ENCODE measurements around the gene MYO1E. TPM values are rescaled to one million over a fixed set of nuclear protein-coding genes. Genes with fewer than 3 reads are reported as not detected.

MYO1E gene
- total RNA-seq, 2 donors from 2014 or later: 66.3 to 92.0 TPM

- intact Hi-C loops (cut with DNase I): no loop called here
Observed at GRCh38 chr15:59276225-59277178, 96.2 kb downstream of the MYO1E start.

GRCh38 chr15:59274126-59274970, 98.3 kb downstream of the MYO1E start:
- Histone ChIP-seq H3K9me3 (no peaks in the 10 kb centered on the region), H3K4me3 (no peak overlapping the region), H3K27ac (no peak overlapping the region), H3K36me3 (no peaks in the 10 kb centered on the region), H3K4me1 (replicated peaks) (no peaks in the 10 kb centered on the region), H3K27me3 (replicated peaks; ENCODE audit: insufficient read depth) (no peaks in the 10 kb centered on the region)
- no peak for DNase-seq (ENCODE audit: low spot score)
- WGBS: 96% methylated on average over 6 of the region's 6 CpGs
- intact Hi-C loops (cut with DNase I): no loop called here
- no peak for TF ChIP-seq POLR2A (IDR thresholded peaks at IDR 0.05)
- TF ChIP-seq CTCF (IDR thresholded peaks at IDR 0.05): no peak
- TF ChIP-seq POLR2AphosphoS5 (IDR thresholded peaks at IDR 0.05): no peak

More at GRCh38 chr15:59276225-59277178, 96.2 kb downstream of the MYO1E start:
- Histone ChIP-seq H3K27ac (no peak overlapping the region), H3K36me3 (no peaks in the 10 kb centered on the region), H3K9me3 (no peaks in the 10 kb centered on the region), H3K4me3 (no peak overlapping the region), H3K4me1 (replicated peaks) (no peaks in the 10 kb centered on the region), H3K27me3 (replicated peaks; ENCODE audit: insufficient read depth) (no peaks in the 10 kb centered on the region)
- no peak for DNase-seq (ENCODE audit: low spot score)
- WGBS: 92% methylated on average over 15 of the region's 15 CpGs
- no peak for TF ChIP-seq POLR2AphosphoS5 (IDR thresholded peaks at IDR 0.05)
- TF ChIP-seq POLR2A (IDR thresholded peaks at IDR 0.05): no peak
- TF ChIP-seq CTCF (IDR thresholded peaks at IDR 0.05): no peak

- H3K4me3 ChIP-seq: no peak overlapping the region
- H3K27ac ChIP-seq: no peak overlapping the region
- 97% methylated on average over 4 of the region's 4 CpGs for WGBS
- intact Hi-C loops (cut with DNase I): no loop called here
- TF ChIP-seq POLR2A (IDR thresholded peaks at IDR 0.05): no peak
- no peak for TF ChIP-seq CTCF (IDR thresholded peaks at IDR 0.05)
- TF ChIP-seq POLR2AphosphoS5 (IDR thresholded peaks at IDR 0.05): no peak
- no peaks in the 10 kb centered on the region for H3K9me3 ChIP-seq
- no peaks in the 10 kb centered on the region for H3K4me1 ChIP-seq (replicated peaks)
- H3K27me3 ChIP-seq (replicated peaks; ENCODE audit: insufficient read depth): no peaks in the 10 kb centered on the region
- no peak for DNase-seq (ENCODE audit: low spot score)
- H3K36me3 ChIP-seq: no peaks in the 10 kb centered on the region
Observed at GRCh38 chr15:59273234-59273633, 99.4 kb downstream of the MYO1E start.

GRCh38 chr15:59271595-59272201, 101.0 kb downstream of the MYO1E start:
- Histone ChIP-seq H3K9me3 (no peaks in the 10 kb centered on the region), H3K27ac (no peak overlapping the region), H3K27me3 (replicated peaks; ENCODE audit: insufficient read depth) (no peaks in the 10 kb centered on the region), H3K4me1 (replicated peaks) (no peaks in the 10 kb centered on the region), H3K4me3 (no peak overlapping the region), H3K36me3 (no peaks in the 10 kb centered on the region)
- intact Hi-C loops (cut with DNase I): no loop called here
- no peak for DNase-seq (ENCODE audit: low spot score)
- 26% methylated on average over 7 of the region's 7 CpGs for WGBS
- TF ChIP-seq POLR2AphosphoS5 (IDR thresholded peaks at IDR 0.05): no peak
- no peak for TF ChIP-seq CTCF (IDR thresholded peaks at IDR 0.05)
- no peak for TF ChIP-seq POLR2A (IDR thresholded peaks at IDR 0.05)

All from prostate gland (tissue), 2 donors.